HG03064 (cell line): Measurements from ENCODE around the gene GAD1.

Source experiments
- ATAC-seq: cut with Tn5 transposase; IDR thresholded peaks from one replicate; pipeline ENCODE4 v1.9.1; 2021; ENCODE audit warnings: low read depth; ENCODE audit not compliant: unreplicated experiment

The GAD1 gene

DNA sequence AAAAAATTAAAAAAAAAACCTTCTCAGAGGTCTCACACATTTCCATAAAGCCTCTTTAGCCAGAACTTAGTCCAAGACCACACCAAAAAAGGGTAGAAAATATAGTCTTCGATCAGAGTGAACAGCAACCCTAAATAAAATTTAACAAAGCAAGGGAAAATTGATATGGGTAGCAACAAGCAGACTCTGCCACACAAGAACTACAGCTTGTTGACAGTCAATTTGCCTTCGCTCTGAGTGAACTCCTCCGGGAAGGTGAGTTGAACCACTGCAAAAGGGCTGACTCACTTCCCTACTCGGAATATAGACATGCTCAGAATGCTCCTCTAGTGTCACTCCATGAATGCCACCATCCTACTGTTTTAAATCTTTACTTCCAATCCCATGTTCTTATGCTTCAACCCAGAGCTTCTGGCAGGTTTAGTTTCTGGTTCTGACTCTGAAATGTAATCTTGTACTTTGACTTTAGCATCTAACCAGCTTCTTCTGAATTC lies 24.1 kb downstream of the GAD1 start:
- ATAC-seq: no peak

DNA sequence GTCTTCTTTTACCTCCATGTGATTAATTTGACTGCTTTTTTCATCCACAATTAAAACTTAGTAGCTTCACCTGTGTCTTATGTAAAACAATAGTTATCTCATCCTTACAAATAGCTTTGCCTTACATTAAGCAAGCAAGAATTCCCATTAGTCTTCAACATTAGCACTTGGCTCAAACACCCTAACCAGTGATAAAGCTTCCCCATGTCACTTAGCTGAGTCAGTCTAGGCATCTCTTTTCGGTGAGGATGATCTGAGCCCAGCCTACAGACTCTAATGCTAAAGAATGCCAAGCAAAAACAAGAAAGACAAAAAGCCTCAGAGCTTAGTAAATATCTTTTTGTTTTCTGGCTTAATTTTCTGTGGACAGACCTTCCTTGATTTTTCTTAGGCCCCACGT lies 26.1 kb downstream of the GAD1 start:
- no peak for ATAC-seq

DNA sequence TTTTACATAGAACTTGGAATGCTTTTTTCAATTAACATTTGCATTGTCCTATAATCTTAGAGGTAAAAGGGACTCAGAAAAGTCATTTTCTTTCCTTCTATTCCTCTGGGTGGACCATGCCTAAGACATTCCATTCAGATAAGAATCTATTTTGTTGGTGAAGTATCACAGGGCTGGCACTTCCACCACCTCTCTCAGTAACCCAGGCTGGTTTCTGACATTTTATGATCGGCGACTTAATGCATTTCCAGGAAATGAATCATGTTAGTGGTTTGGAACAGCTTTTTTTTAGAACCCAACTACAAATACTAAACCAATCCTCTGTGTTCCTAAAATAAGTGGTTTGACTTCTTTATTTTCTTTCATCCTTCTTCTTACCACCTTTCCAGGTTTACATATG lies 27.0 kb downstream of the GAD1 start:
- no peak for ATAC-seq

DNA sequence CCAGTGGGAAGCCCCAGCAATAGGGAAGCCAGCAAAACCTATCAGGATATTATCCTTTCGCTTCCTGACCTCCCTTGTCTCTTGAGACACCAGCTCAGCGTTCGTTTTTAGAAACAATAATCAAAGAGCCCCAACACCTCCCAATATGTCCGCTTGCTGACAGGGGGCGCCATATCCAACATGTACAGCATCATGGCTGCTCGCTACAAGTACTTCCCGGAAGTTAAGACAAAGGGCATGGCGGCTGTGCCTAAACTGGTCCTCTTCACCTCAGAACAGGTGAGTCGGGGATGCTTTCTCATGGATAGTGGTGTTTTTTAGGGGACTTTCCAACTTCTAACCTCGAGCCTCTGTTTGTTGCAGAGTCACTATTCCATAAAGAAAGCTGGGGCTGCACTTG lies 28.7 kb downstream of the GAD1 start:
- no peak for ATAC-seq

DNA sequence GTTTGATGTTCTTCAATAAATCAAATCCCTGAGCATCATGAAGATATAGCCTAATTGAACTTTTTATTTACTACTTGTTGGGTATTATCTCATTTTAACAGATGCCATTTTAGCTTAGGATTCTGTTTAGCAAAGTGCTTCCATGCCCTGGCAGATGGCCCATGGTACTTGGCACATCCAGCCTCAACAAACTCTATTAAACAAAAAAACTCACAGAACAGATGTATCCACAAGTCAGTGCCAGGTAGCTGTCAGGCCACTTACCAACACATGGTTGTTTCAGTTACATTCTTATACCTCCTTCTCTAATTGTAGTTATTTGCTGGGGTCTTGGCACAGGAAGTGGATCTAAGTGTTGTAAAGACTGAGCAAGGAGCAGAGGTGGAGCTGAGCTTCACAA lies 29.6 kb downstream of the GAD1 start:
- no peak for ATAC-seq

DNA sequence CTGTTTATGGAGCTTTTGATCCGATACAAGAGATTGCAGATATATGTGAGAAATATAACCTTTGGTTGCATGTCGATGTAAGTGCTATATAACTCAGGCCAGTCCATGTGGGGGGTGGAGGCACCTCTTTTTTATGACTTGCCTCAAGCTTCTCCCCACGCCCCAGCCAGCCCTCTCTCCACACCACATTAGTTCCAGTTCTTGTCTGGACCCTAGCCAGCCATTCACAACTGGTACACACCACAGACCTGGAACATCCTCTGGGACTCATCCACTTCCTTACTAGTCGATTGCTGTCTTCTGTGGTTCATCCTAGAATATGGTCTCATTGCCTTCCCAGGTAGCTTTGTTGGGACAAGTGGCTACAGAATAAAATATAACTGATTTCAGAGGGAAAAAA lies 31.0 kb downstream of the GAD1 start:
- no peak for ATAC-seq

DNA sequence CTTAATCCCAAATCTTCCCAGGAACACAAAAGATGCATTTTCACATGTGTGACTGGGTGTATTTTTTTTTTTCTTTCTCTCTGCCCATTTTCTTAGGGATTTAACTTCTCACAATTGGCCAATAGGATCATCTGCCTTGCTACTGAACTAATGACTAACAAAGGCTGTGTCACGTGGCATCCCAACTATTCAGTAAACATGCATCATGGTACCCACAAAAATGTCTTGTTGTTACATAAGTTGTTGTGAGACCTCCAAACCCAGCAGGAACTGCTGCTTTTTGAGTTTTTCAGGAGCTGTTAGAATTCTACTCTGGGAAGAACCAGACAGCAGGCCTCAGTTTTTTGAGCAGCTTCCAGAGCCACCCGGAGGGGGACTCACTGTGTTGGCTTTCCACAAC lies 31.9 kb downstream of the GAD1 start:
- ATAC-seq: no peak

DNA sequence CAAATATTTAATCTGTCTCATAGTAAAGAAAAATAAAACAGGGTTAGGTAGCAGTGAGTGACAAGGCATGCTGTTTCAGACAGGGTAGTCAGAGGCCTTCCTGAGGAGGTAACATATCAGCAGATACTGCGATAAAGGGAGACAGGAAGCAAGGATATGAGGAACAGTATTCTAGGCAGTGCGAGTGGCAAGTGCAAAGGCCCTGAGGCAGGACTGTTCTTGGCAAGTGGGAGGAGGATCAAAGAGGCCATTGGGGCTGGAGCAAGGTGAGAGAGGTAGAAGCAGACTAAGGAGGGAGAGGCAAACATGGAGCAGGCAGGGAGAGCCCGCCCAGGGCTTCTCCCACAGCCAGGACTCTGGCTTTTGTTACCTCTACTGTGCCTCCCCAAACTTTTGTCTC lies 33.6 kb downstream of the GAD1 start:
- no peak for ATAC-seq

DNA sequence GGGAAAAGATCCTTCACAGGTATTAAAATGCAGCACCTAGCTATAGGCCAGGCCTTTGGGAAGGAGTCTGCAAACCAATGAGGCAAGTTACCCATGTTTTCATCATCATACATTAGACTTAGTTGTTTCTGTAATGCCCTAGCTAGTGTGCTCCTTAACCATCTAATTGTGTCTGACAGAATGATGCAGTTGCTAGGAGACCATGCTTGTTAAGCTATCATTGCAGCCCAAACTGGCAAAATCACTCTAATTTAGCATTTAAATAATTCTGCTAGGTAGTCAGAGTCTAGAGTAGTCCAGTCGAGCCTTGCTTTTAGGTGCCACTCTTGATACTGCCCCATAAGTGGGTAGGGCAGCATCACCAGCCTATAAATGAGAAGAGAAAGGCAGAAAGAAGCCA lies 34.9 kb downstream of the GAD1 start:
- ATAC-seq: no peak

DNA sequence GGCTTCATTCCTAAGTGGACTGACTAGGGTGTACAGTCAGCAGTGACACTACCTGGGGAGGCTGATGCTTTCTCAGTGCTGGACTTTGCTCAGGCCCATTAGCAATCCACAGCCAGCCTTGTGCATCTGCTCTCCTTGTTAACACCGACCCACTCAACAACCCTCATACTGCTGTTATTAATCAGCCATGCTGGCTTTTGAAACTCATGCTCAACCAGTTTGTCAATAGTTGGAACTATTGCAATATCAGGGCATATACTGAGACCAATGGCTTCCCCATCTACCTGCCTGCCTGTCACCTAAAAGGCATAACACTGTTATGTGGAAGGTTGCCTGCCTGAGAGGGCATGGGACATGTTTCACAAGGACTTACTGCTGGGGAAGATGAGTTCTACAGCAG lies 39.4 kb downstream of the GAD1 start:
- ATAC-seq: no peak

DNA sequence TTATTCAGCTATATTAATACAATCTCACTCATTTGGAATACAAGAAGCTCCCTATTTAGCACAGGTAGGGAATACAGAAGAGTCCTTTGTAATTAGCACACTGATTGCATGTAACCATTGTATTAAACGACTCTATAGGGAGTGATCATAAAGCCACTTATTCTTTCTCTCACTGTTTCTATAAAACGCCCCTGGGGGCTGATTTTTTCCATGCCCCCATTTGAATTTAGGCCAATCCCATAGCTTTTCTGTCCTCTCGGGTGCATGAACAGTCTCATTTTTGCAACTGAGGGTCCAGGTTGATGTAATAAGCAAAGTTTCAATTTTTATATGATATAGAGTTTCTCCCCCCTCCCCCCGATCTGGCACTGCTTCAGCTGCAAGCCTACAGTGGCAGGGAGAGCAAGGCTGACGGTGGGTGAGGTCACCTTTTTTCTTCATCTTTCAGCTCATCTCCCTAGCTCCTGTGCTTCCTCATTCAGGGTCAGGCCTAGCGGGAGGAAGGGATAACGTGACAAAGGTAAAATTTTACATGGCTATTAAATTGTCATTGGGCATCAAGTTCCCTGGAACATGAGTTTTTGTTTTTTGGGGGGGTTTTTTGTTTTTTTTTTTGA lies 45.7 kb downstream of the GAD1 start:
- no peak for ATAC-seq

DNA sequence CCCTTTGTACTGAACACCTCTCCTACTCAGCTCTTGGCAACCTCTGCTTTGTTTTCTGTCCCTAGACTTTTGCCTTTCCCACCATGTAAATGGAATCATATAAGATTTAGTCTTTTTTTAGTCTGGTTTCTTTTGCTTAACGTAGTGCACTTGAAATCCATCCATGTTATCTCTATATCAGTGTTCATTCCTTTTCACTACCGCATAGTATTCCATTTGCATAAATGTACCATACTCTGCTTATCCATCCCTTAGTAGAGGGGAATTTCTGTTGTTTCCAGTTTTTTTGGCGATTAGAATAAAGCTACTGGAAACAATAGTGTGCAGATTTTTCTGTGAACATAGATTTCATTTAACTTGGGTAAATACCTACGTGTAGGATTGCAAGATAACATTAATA lies 46.4 kb downstream of the GAD1 start:
- no peak for ATAC-seq

DNA sequence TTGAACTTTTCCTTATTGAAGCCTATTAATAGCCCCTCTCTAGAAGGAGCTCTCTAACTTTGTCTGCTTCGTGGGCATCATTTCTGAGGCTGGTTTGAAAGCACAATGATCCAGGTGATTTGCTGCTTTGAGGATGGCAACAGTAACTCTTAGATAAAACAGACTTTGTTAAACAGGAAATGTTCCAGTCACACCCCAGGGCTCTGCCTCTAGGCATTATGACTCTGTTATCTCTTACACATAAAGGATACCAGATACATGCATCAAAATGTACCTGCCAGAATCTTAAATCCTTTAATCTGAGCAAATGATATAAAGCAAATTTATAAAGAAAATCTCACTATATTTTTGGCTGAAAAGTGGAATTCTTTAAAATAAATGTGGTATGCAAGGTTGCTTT lies 52.3 kb downstream of the GAD1 start:
- ATAC-seq: no peak

DNA sequence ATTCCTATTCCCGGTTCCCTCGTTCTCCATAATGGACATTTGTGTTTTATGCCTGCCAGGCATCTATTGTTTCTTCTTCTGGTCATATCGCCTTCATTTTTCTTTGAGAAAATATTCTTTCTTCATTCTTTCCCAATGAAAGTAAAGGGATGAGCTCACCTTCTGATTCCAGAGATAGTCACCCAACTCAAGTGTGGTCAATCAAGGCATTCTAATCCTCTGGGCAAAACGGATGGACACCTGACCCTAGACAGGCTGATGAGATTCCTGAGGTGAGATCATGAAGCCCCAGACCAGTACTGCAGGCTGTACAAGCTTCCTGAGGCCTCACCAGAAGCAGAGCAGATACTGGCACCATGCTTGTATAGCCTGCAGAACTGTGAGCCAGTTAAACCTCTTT lies 52.8 kb downstream of the GAD1 start:
- ATAC-seq: no peak

DNA sequence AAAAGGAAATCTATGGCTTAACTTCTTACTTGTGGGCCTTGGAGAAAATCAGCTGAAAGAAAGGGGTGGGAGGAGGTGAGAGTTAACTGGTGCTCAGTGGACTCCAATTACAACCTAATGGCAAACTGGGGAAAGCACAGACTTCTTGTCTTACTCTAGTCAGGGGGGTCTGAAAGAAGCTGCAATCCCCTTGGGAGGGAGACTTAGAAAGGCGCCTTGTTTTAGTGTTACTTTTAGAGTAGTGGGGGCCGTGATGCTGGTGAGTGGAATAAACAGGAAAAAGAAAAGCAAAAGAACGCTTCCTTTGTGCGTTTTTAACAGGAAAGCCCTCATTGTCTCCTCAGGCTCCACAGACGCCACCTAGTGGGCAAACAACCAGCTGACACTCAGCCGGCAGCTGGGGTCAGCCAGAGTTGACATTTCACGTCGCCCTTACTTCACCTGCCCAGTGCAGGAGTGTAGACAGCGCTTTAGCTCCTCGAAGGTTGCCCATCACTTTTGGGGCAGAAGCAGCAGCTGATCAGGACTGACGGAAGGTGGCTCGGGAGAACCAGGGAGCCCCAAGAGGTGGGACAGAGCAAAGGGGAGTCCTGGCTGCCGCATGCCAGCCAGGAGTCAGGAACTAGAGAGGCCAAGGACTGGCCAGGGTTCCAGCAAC lies 56.5 kb downstream of the GAD1 start:
- peak; percentile 88 for ATAC-seq

DNA sequence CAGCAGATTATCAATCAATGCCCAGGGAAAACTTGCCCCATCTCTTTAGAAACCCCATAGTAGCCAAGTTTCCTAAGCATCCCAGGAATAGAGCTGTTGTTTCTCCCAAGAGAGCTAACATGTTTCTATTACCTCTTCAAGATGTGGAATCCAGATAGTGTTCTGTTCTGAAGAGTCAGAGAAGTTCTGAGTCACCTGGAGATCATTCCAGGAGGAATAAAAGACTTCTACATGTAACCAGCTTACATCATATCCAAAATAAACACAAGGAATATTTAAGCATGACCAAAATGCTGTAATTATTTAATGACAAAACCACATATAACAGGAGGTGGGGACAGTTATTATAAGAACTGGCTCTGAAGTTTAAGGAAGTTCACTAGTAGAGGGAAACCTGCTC lies 61.4 kb downstream of the GAD1 start:
- ATAC-seq: no peak

DNA sequence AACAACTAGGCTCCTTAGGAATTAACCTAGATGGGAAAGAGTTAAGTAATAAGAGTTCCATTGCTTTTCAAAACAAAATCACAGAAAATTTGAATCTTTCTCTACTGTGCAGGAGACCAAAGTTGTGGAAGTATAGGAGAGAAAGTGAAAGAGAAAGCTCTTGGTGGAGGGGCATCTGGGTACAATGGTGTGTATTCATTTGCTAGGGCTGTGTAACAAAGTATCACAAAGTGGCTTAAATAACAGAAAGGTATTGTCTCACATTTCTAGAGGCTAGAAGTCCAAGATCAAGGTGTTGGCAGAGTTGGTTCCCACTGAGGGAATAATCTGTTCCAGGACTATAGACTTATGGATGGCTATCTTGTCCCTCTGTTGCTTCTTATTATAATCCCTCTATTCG lies 61.8 kb downstream of the GAD1 start:
- no peak for ATAC-seq

DNA sequence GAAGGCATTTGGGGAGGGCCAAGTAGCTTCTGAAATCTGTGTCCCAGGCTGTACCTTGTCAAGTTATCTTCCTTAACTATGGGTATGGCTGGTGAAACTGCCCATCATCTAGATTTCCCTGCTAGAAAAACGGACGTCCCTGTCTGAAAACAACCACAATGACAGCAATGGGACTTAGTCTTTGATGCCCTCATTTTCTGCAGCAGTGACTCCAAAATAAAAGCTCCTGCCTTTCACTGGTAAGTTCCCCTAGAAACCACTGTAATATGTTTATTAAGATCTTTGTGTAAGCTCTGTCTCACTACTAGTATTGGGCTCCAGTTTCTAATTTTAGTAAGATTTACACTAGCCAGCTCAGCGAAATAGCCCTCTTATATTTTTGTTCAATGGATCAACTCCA lies 65.2 kb downstream of the GAD1 start:
- no peak for ATAC-seq

DNA sequence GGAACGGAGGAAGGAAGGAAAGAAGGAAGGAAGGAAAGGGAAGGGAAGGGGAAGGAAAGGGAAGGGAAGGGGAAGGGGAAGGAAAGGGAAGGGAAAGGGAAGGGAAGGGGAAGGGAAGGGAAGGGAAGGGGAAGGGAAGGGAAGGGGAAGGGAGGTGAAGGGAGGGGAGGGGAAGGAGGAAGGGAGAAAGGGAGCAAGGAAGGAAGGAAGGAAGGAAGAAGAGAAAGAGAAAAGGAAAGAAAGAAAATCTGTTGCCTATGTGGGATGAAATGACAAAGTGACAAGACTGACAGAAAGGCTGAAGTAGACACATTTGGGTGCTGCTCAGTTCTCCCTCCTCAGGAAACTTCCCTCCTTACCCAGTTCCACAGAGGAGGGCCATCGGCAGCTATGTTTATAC lies 66.1 kb downstream of the GAD1 start:
- ATAC-seq: no peak

DNA sequence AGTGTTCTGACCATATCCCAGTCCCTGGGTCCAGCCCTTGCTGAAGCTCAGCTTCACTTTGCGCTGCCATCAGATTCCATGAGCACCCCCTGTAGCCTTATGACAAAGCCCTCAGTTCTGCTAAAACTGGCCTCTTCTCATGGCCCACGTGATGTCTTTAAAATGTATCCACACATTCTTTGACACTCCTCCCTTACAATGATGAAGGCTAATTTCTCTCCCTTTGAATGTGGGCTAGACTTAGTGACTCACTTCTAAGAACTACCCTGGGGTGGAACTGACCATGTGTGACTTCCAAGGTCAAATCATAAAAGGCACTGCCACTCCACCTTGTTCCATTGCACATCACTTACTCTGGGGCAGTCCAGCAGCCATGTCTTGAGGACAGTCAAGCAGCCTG lies 67.0 kb downstream of the GAD1 start:
- ATAC-seq: no peak

DNA sequence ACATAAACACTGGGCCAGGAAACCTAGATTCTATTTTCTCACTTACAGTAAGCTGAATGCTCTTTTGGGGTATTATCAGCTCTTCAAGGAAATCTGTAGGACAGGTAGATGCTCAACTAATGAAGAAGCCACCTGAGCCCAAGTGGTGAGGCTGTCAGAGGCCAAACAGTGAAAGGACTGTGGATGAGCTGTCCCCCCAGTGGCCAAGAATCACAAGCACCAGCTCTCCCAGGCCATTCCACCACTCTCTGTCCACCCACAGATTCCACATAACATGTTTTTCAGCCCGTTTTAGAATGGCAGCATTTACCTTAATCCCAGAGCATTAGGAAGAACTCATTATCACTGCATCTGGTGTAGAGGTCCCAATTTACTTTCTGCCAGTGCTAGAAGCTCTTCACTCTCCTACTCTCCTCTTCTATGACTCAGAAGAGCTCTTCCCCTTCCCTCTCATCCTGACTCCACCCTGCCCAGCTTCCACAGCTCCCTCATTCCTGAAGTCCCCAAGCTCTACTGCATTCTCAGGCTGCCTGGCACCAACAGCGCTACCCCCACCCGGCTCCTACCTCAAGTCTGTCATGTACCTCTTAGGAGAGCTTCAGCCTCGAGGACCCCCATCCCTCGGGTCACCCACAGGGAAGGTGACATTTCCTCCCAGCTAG lies 68.6 kb downstream of the GAD1 start:
- no peak for ATAC-seq

DNA sequence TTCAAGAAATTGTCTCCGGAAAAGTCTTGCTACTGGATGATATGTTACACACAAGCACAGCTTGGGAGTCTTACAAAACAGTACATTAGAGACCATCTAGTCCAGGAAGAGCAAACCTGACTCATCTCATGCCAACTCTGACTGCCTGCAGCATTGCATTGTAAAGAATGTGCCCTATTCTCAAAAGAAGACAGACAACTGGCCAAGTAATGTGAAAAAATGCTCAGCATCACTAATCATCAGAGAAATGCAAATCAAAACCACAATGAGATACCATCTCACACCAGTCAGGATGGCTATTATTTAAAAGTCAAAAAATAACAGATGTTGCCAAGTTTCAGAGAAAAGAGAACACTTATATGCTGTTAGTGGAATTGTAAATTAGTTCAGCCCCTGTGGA lies 69.7 kb downstream of the GAD1 start:
- no peak for ATAC-seq
